ENCODE results near the gene CACUL1. TPM values are rescaled to one million over a fixed set of nuclear protein-coding genes. Genes with fewer than 3 reads are reported as not detected.

Gene CACUL1
- total RNA-seq, 1 donor from 2014 or later = 52.4 TPM

DNA sequence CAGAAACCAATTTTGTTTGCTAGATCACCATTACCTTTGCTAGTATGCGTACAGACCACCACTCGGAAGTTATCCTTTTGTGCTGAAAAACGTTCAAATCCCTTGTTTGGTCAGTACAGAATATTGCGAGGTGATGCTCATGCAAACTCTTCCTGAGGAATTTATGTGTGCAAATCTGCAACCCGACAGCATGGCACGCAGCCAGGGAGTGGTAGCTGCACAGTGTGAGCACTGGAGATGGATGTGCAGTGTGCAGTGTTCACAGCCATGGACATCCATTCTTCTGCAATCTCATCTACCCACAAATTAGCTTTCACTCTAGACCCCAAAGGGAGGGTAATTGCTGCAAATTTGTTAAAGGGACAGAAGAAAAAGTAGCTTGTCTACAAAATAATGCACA is 72.2 kb downstream of the CACUL1 start:
- Mint-ChIP-seq H3K4me1 (ENCODE audit: low read depth, unreplicated experiment) (peaks cover 6% of the 10 kb centered on the region), H3K36me3 (ENCODE audit: low read depth, unreplicated experiment) (peaks cover 19% of the 10 kb centered on the region), H3K4me3 (ENCODE audit: unreplicated experiment) (no peak overlapping the region), H3K27ac (ENCODE audit: unreplicated experiment) (no peak overlapping the region), H3K9me3 (ENCODE audit: unreplicated experiment) (no peaks in the 10 kb centered on the region), H3K27me3 (ENCODE audit: low read depth, unreplicated experiment) (no peaks in the 10 kb centered on the region)
- Histone ChIP-seq H3K9ac (ENCODE audit: low read length) (no peak overlapping the region), H2AFZ (ENCODE audit: low read depth, low read length) (no peak overlapping the region), H3K9me3 (ENCODE audit: insufficient read depth, low read depth, low read length) (no peaks in the 10 kb centered on the region), H3K27me3 (ENCODE audit: insufficient read depth, low read length) (no peaks in the 10 kb centered on the region), H3K4me1 (ENCODE audit: insufficient read depth, low read length) (no peaks in the 10 kb centered on the region), H3K27ac (ENCODE audit: low read depth, low read length) (no peak overlapping the region), H3K36me3 (ENCODE audit: insufficient read depth, low read length) (peaks cover 25% of the 10 kb centered on the region), H3K79me2 (ENCODE audit: insufficient read depth, low read length) (no peaks in the 10 kb centered on the region), H3K4me3 (ENCODE audit: insufficient read depth, low read depth, low read length) (no peak overlapping the region), H3K4me2 (ENCODE audit: low read length) (no peak overlapping the region), H4K20me1 (ENCODE audit: insufficient read depth, low read length) (peaks cover 7% of the 10 kb centered on the region)
- FAIRE-seq = no peak
- TF ChIP-seq EZH2 (IDR thresholded peaks at IDR 0.05; ENCODE audit: insufficient read depth, low read length) = no peak
- TF ChIP-seq, protein P1, sequence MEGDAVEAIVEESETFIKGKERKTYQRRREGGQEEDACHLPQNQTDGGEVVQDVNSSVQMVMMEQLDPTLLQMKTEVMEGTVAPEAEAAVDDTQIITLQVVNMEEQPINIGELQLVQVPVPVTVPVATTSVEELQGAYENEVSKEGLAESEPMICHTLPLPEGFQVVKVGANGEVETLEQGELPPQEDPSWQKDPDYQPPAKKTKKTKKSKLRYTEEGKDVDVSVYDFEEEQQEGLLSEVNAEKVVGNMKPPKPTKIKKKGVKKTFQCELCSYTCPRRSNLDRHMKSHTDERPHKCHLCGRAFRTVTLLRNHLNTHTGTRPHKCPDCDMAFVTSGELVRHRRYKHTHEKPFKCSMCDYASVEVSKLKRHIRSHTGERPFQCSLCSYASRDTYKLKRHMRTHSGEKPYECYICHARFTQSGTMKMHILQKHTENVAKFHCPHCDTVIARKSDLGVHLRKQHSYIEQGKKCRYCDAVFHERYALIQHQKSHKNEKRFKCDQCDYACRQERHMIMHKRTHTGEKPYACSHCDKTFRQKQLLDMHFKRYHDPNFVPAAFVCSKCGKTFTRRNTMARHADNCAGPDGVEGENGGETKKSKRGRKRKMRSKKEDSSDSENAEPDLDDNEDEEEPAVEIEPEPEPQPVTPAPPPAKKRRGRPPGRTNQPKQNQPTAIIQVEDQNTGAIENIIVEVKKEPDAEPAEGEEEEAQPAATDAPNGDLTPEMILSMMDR (IDR thresholded peaks at IDR 0.05; ENCODE audit: insufficient read depth, low read depth, low read length) = no peak
- no peak for DNase-seq (ENCODE audit: low read depth)

- no peak overlapping the region for H3K27ac ChIP-seq (ENCODE audit: low read depth, low read length)
- no peak overlapping the region for H3K27ac Mint-ChIP-seq (ENCODE audit: unreplicated experiment)
These were observed 74.6 kb downstream of the CACUL1 start for GRCh38 chr10:118680197-118680596.

More at GRCh38 chr10:118680197-118680596, 74.6 kb downstream of the CACUL1 start:
- Mint-ChIP-seq H3K36me3 (ENCODE audit: low read depth, unreplicated experiment) (peaks cover 8% of the 10 kb centered on the region), H3K9me3 (ENCODE audit: unreplicated experiment) (no peaks in the 10 kb centered on the region), H3K4me3 (ENCODE audit: unreplicated experiment) (no peak overlapping the region), H3K4me1 (ENCODE audit: low read depth, unreplicated experiment) (no peaks in the 10 kb centered on the region), H3K27me3 (ENCODE audit: low read depth, unreplicated experiment) (no peaks in the 10 kb centered on the region)
- Histone ChIP-seq H3K9ac (ENCODE audit: low read length) (no peak overlapping the region), H3K27me3 (ENCODE audit: insufficient read depth, low read length) (no peaks in the 10 kb centered on the region), H3K36me3 (ENCODE audit: insufficient read depth, low read length) (peaks cover 12% of the 10 kb centered on the region), H3K4me2 (ENCODE audit: low read length) (no peak overlapping the region), H3K79me2 (ENCODE audit: insufficient read depth, low read length) (no peaks in the 10 kb centered on the region), H3K4me3 (ENCODE audit: insufficient read depth, low read depth, low read length) (no peak overlapping the region), H2AFZ (ENCODE audit: low read depth, low read length) (no peak overlapping the region), H3K9me3 (ENCODE audit: insufficient read depth, low read depth, low read length) (no peaks in the 10 kb centered on the region), H4K20me1 (ENCODE audit: insufficient read depth, low read length) (peaks cover 3% of the 10 kb centered on the region), H3K4me1 (ENCODE audit: insufficient read depth, low read length) (no peaks in the 10 kb centered on the region)
- no peak for DNase-seq (ENCODE audit: low read depth)
- no peak for FAIRE-seq
- no peak for TF ChIP-seq EZH2 (IDR thresholded peaks at IDR 0.05; ENCODE audit: insufficient read depth, low read length)
- TF ChIP-seq, protein P1 (IDR thresholded peaks at IDR 0.05; ENCODE audit: insufficient read depth, low read depth, low read length) = no peak

Data from astrocyte (in vitro differentiated cells and primary cell).